IPS-15b (cell line): ENCODE data around the gene SEMA4D.

ENCODE experiments used
- H3K27me3 ChIP-seq: one replicate; pipeline ENCODE4 v1.6.1; 2013; ENCODE audit warnings: low read length; ENCODE audit not compliant: control insufficient read depth, insufficient read depth
- H3K36me3 ChIP-seq: one replicate; pipeline ENCODE4 v1.6.1; 2013; ENCODE audit warnings: low read length; ENCODE audit not compliant: control insufficient read depth, insufficient read depth
- H3K4me1 ChIP-seq: one replicate; pipeline ENCODE4 v1.6.1; 2013; ENCODE audit warnings: mild to moderate bottlenecking, low read length; ENCODE audit not compliant: control insufficient read depth, insufficient read depth
- H3K4me3 ChIP-seq: one replicate; pipeline ENCODE4 v1.5.1; 2013; ENCODE audit warnings: low read depth, low read length
- H3K9ac ChIP-seq: one replicate; pipeline ENCODE4 v1.6.1; 2013; ENCODE audit warnings: low read depth, mild to moderate bottlenecking, low read length
- H3K9me3 ChIP-seq: one replicate; pipeline ENCODE4 v1.6.1; 2013; ENCODE audit warnings: mild to moderate bottlenecking, low read length; ENCODE audit not compliant: control insufficient read depth, insufficient read depth

SEMA4D gene

DNA sequence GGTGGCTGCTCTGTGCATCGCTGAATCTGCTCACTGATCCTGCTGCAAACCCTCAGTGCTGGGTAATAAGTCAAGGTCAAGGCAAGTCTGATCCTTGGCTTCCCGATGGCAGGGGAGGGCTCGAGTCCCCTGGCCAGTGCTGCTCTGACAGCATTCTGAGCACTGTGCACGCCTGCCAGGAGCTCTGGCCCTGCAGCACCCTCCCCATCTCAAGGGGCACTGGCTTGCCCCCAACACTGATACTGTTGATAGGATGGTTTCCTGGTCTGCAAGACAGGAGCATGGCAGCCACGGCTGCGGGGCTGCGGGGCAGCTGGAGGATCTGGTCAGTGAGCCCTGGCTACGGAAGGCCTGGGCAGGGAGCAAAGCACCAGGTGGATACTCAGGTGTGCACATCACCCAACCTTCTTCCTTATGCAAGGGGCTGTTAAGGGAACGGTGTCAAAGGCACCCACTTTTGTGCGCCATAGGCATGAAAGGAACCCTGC, 107.8 kb downstream of the SEMA4D start:
- Histone ChIP-seq H3K4me3 (no peak overlapping the region), H3K9me3 (no peaks in the 10 kb centered on the region), H3K36me3 (peaks cover 73% of the 10 kb centered on the region), H3K4me1 (no peaks in the 10 kb centered on the region), H3K27me3 (no peaks in the 10 kb centered on the region), H3K9ac (no peak overlapping the region)

DNA sequence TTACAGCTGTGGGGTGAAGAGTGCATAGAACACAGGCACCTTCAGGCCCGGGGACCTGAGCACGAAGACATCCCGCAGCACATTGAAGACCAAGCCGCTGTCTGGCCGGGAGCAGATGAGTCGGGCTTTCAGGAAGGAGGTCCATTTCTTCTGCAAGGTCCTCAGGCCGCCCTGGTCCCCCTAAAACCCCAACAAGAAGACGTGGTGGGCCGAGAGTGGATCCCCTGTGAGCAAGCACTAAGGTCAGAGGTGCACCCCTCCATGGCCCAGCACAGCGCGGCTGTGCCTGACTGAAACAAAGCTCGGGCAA, 109.1 kb downstream of the SEMA4D start:
- Histone ChIP-seq H3K36me3 (peaks cover 70% of the 10 kb centered on the region), H3K9me3 (no peaks in the 10 kb centered on the region), H3K4me3 (no peak overlapping the region), H3K4me1 (no peaks in the 10 kb centered on the region), H3K9ac (no peak overlapping the region), H3K27me3 (no peaks in the 10 kb centered on the region)

DNA sequence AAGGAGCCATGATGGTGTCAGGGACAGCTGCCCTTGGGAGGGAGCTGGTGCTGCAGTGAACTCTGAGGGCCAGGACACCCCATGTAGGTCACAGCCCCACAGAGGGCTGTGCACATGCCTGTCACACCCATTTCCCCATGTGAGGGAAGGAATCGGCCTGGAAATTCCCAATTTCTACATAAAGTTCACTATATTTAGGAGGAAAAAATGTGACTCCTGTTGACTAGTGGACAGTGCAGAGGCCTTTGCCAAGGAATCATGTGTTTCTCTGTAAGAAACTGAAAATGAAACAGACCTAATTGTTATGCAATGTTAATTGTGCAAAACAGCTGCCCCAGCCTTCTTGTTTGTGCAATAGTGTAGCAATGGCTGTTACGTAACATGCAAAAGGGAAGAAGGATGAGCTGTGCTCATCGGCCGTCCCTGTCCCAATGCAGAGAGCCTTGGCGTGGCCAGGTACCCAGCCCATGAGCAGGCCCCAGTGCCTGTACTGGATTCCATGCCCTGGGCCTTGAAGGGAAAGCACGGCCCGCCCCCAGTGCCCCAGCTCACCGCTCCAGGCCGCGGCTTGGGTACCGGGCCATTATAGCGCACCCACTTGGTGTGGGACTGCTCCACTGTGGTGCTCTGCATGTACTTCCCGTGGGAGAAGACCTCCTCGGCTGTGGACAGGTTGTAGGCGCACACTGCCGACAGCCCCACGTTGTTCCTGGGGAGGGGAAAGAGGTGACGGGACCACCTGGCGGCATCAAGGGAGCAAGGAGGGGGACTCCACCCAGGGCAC, 109.6 kb downstream of the SEMA4D start:
- H3K4me3 ChIP-seq = no peak overlapping the region
- no peaks in the 10 kb centered on the region for H3K9me3 ChIP-seq
- peaks cover 65% of the 10 kb centered on the region for H3K36me3 ChIP-seq
- no peaks in the 10 kb centered on the region for H3K4me1 ChIP-seq
- H3K9ac ChIP-seq = no peak overlapping the region
- no peaks in the 10 kb centered on the region for H3K27me3 ChIP-seq

DNA sequence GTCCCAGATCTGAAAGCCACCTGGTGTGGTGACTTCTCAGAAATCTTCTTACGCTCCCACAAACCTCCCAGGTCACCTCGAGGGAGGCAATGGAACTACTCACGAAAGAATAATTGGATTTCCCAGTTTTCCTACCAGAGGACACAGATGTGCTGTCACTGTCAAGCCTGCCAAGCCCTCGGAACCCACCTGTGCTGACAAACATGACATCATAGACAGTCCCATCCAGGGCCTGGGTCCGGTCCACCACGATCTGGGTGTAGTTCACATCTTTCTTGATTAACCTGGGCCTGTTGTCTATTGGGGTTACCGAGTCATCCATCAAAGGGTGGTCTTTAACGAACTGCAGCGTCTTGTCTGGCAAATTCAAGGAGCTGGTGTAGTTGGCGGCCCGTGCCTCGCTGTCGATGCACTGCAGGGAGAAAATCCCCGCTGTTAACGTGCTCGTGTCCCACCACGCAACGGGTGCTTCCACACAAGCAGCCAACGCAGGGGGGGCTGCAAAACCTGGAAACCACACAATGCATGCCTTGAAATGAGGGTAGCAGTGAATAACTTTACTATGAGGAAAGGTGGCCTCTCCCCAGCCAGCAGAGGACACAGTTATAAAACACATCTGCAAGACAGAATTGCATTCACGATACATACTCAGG, 110.6 kb downstream of the SEMA4D start:
- H3K27me3 ChIP-seq = no peaks in the 10 kb centered on the region
- no peaks in the 10 kb centered on the region for H3K4me1 ChIP-seq
- H3K36me3 ChIP-seq = peaks cover 60% of the 10 kb centered on the region
- no peaks in the 10 kb centered on the region for H3K9me3 ChIP-seq
- H3K4me3 ChIP-seq = no peak overlapping the region
- no peak overlapping the region for H3K9ac ChIP-seq

DNA sequence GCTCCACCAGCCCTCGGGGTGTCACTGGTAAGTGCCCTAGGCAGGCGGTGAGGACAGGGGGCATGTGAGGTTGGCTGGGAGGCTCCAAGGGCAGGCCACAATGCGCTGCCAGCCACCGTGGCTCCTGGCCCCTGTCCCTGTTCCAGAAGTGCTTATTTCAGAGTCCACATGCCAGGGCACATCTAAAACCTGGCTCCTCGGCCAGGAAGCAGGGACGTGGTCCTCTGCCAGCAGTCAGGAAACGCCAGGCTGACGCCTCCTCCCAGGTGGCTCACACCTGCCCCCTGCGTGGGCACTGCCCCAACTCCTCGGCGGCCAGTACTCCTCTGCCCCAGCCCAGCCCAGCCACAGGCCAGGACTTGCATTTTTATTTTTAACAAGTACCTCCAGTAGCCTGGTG, 111.1 kb downstream of the SEMA4D start:
- Histone ChIP-seq H3K36me3 (peaks cover 64% of the 10 kb centered on the region), H3K4me3 (no peak overlapping the region), H3K9me3 (no peaks in the 10 kb centered on the region), H3K27me3 (no peaks in the 10 kb centered on the region), H3K9ac (no peak overlapping the region), H3K4me1 (no peaks in the 10 kb centered on the region)

DNA sequence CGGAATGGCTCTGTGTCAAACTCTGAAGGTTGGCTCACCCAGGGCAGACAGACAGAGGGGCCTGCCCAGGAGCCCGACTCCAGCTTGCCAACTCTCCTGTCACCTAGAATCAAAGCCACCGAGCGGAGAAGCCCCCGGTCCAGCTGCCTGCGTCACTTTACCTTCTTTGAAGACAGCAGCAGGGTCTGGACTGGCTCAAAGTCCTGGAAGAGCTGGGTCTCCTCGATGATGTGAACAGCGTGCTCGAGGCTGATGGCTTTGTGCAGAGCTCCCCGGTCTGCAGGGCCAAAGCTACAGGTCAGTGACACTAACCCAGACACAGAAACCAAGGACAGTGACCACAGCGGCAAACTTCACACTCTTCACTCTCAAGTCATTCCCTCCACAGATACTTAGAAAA, 111.7 kb downstream of the SEMA4D start:
- no peak overlapping the region for H3K9ac ChIP-seq
- no peak overlapping the region for H3K4me3 ChIP-seq
- no peaks in the 10 kb centered on the region for H3K9me3 ChIP-seq
- H3K27me3 ChIP-seq = no peaks in the 10 kb centered on the region
- H3K4me1 ChIP-seq = no peaks in the 10 kb centered on the region
- H3K36me3 ChIP-seq = peaks cover 64% of the 10 kb centered on the region

DNA sequence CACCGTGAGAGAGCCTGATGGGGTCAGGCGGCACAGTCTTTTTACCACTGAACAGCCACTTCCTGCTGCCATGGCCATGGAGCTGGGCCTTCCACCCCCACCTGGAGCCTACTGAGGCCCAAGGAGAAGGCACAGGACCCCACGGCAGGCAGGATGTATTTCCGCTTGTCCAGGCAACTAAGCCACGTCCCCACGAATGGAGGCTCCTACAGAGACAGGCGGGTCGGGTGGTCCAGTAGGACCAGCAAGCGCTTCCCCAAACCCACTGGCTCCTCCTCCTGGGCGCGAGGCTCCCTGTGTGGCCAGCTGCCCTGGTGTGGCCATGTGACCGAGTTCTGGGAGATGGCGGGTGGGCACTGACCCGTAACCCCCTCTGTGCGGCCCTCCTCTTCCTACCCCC, 113.1 kb downstream of the SEMA4D start:
- Histone ChIP-seq H3K9ac (no peak overlapping the region), H3K4me3 (no peak overlapping the region), H3K36me3 (peaks cover 56% of the 10 kb centered on the region), H3K4me1 (no peaks in the 10 kb centered on the region), H3K27me3 (no peaks in the 10 kb centered on the region), H3K9me3 (no peaks in the 10 kb centered on the region)

DNA sequence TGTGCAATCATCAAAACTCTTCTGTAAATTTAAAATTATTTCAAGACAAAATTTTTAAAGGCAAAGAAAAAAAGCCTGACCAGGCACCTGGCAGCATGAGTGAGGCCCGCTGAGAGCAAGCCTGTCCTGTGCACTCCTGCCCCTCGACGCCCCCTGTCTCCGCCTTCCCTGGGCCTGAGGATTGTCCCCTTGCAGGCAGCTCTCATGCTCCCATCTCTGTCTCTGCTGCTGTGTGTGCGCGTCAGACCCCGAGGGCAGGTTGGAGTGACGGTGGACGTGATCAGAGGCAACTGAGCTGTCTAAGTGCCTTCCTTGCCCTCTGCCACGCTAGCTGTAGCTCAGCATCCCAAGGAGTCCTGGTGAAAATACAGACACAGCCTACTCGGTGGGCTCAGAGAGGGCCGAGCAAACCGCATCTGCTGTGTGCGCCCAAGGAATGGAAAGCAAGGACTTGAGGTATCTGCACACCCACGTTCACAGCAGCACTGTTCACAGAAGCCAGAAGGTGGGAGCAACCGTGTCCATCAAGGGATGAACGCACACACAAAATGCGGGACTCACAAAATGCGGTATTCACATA, 114.1 kb downstream of the SEMA4D start:
- Histone ChIP-seq H3K9ac (no peak overlapping the region), H3K36me3 (peaks cover 54% of the 10 kb centered on the region), H3K9me3 (no peaks in the 10 kb centered on the region), H3K27me3 (no peaks in the 10 kb centered on the region), H3K4me3 (no peak overlapping the region), H3K4me1 (no peaks in the 10 kb centered on the region)

DNA sequence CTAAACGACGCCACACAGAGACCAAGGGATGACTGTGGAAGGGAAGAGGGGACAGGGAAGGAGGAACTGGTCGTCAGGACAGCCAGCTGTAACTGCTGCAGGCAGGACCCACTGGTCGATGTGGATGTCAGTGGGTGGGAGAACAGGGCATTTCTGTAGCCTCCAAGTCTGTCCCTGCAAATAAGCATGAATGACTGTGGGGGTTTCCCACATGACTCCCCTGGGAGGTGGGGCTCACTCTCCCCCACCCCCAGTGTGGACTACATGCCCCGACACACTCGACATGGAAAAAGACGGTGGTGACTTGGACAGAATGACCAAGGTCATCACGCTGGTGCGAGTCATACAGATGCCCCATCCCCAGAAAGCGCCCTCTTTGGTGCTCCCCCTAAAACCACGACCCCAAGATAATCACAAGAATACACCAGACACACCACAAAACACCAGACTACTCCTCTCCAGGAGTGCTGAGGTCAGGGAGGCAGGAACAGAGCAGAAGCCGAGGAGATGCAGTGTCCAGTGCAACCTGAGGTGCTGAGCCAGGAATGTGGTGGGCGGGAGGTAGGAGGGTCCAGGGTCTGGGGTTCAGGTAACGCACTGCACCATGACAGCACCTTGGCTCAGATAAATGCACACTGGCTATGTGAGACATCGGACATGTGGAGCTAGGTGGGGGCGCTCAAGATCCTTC, 114.7 kb downstream of the SEMA4D start:
- Histone ChIP-seq H3K9ac (no peak overlapping the region), H3K27me3 (no peaks in the 10 kb centered on the region), H3K9me3 (no peaks in the 10 kb centered on the region), H3K36me3 (peaks cover 54% of the 10 kb centered on the region), H3K4me3 (no peak overlapping the region), H3K4me1 (no peaks in the 10 kb centered on the region)

DNA sequence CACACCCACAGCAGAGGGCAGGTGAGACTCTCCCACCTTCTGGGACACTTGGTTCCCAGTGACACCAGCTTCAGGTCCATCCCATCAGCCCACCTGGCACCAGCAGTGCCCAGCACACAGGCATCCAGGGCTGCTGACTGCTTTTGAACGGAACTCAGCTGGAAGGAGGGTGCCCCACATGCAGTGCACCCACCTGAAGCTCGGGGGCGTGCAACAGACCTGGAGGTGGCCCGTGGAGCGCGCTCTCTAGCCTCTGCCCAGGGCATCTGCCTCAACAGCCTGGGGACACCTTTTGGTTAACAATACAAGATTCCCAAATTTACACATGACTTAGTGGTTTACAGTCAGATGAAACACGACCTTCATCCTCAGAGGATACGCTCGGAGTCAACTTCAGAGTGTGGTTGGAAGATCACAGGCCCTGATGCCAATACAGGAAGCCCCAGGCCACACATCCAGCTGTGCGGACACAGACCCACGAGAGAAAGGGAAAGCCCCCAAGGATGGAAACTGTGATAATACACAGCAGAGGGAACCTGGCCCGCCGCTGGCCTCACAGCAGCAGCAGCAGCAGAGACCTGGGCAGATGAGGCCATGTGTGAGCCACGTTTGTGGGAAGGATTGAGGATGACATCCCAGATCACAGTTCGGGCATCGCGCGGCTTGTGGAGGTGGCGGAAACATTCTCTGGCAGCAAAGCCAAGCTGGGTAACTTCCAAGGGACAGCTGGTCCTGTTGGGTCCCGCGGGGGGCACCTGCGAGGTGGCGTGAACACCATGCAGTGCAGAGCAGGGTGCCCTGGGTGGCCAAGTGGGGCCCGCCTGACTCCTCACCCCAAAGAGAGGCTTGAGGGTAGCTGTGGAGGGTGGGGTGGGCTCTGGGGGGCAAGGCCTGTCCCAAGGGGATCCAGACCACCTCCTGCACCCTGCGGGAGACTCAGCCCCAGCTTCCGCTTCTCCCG, 115.6 kb downstream of the SEMA4D start:
- Histone ChIP-seq H3K9ac (no peak overlapping the region), H3K4me1 (no peaks in the 10 kb centered on the region), H3K9me3 (no peaks in the 10 kb centered on the region), H3K36me3 (peaks cover 53% of the 10 kb centered on the region), H3K27me3 (no peaks in the 10 kb centered on the region), H3K4me3 (no peak overlapping the region)

DNA sequence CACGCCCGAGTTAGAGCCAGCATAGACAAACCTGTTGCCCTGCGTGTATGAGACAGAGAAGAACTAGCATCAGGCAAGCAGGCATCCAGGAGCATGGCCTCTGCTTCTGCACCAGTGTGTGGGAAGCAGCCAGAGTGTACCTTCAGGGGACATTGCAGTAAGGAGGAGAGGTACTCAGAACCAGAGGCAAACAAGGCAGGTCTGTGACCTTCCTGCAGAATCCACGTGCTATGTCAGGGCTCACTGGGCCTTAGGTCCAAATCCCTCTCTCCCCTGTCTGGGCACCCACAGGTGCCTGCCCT, 116.7 kb downstream of the SEMA4D start:
- Histone ChIP-seq H3K36me3 (peaks cover 51% of the 10 kb centered on the region), H3K9ac (no peak overlapping the region), H3K27me3 (no peaks in the 10 kb centered on the region), H3K4me3 (no peak overlapping the region), H3K4me1 (no peaks in the 10 kb centered on the region), H3K9me3 (no peaks in the 10 kb centered on the region)
